HL-60/S4 (cell line): Measurements from ENCODE around the gene NECTIN1.

Source experiments
- in situ Hi-C: fragments of 300-500 bp; cut with MboI; formaldehyde crosslinking; loops from 2 replicates; pipeline ENCODE4 v1.14.3; 2022; ENCODE audit warnings: low sequenced_read_pairs

NECTIN1 gene

GRCh38 chr11:119650251-119650650 lies 78.7 kb downstream of the NECTIN1 start:
- in situ Hi-C loops, result loop anchor here (25.0 kb wide), 1 partner anchor 437 kb away; no protein-coding TSS in a partner anchor

GRCh38 chr11:119647254-119647653 lies 81.7 kb downstream of the NECTIN1 start:
- in situ Hi-C loops, result no loop called here

- in situ Hi-C loops, result no loop called here
Observed at GRCh38 chr11:119645018-119645417, 84.0 kb downstream of the NECTIN1 start.

- in situ Hi-C loops, result no loop called here
Observed at GRCh38 chr11:119644502-119644901, 84.5 kb downstream of the NECTIN1 start.

GRCh38 chr11:119643876-119644225 lies 85.1 kb downstream of the NECTIN1 start:
- in situ Hi-C loops, result no loop called here

- in situ Hi-C loops, result no loop called here
Observed at GRCh38 chr11:119643212-119643875, 85.7 kb downstream of the NECTIN1 start.

- in situ Hi-C loops, result no loop called here
Observed at GRCh38 chr11:119641983-119642745, 86.8 kb downstream of the NECTIN1 start.

- in situ Hi-C loops, result no loop called here
Observed at GRCh38 chr11:119640541-119640940, 88.5 kb downstream of the NECTIN1 start.

- in situ Hi-C loops, result no loop called here
Observed at GRCh38 chr11:119639642-119640205, 89.3 kb downstream of the NECTIN1 start.

GRCh38 chr11:119638851-119639250 lies 90.1 kb downstream of the NECTIN1 start:
- in situ Hi-C loops, result no loop called here

- in situ Hi-C loops, result no loop called here
Observed at GRCh38 chr11:119637481-119637880, 91.5 kb downstream of the NECTIN1 start.

GRCh38 chr11:119635776-119636175 lies 93.2 kb downstream of the NECTIN1 start:
- in situ Hi-C loops, result no loop called here

- in situ Hi-C loops, result no loop called here
Observed at GRCh38 chr11:119635041-119635740, 93.8 kb downstream of the NECTIN1 start.

- in situ Hi-C loops, result no loop called here
Observed at GRCh38 chr11:119634301-119634700, 94.7 kb downstream of the NECTIN1 start.

GRCh38 chr11:119629834-119630624 lies 99.0 kb downstream of the NECTIN1 start:
- in situ Hi-C loops, result no loop called here

- in situ Hi-C loops, result no loop called here
Observed at GRCh38 chr11:119629085-119629484, 99.9 kb downstream of the NECTIN1 start.

- in situ Hi-C loops, result no loop called here
Observed at GRCh38 chr11:119627286-119627685, 101.7 kb downstream of the NECTIN1 start.

- in situ Hi-C loops, result no loop called here
Observed at GRCh38 chr11:119626871-119627270, 102.1 kb downstream of the NECTIN1 start.

GRCh38 chr11:119626197-119626841 lies 102.7 kb downstream of the NECTIN1 start:
- in situ Hi-C loops, result no loop called here
